ENCODE results near the gene PABPN1L. TPM values are rescaled to one million over a fixed set of nuclear protein-coding genes. Genes with fewer than 3 reads are reported as not detected.

The PABPN1L gene
- total and polyA plus RNA-seq, 2 of the 8 experiments (the other 6 are each of a cell fraction or from before 2014, with no cell fraction given): not detected

DNA sequence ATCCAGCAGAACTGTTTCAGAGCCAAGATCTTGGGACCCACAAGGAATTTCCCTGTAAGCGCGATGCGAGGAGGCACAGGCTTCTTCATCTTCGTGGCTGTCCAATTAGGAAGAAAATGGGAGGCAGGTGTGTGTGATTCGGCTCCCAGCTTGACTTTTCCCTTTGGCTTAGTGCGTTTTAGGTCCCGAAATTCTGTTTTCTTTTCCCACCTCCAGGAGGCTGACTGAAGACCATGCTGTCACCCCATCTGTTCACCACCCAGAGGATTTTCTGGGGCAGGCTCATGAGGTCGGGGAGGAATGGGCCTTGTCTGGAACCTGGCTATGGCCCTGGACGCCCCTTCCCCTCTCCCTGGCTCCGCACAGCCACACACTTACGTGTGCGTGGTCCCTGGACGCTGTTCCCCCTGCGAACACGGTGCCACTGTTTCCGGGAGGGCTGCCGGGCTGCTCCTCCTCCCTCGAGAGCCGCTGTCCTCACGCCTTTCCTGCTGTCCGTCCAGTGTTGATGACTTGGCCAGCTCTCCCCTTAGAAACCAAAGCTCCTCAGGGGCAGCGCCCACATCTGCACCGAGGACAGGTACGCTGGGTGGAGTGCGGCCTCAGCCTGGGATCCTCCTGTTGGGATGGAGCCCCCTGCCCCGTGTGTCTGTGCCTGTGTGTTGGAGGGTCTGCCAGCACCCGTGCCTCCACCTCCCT is 2.7 kb upstream of the PABPN1L start:
- CTCF ChIA-PET (ENCODE audit: partially characterized antibody): interaction anchor here (0.6 to 4.1 kb wide), 5 partner anchors 10 to 847 kb away, joined by 3 to 18 read pairs (median 4); no protein-coding TSS in a partner anchor
- TF ChIP-seq CEBPB (IDR thresholded peaks at IDR 0.05; ENCODE audit: low read depth, low read length) (no peak), SRF (IDR thresholded peaks at IDR 0.05; ENCODE audit: low read depth, low read length) (no peak), GTF2F1 (IDR thresholded peaks at IDR 0.05; ENCODE audit: borderline replicate concordance, low read depth, low read length) (no peak), YY1 (IDR thresholded peaks at IDR 0.05; ENCODE audit: low read depth, low read length) (no peak), PHF8 (conservative IDR thresholded peaks at IDR 0.05; ENCODE audit: low read depth, low read length) (no peak), SP4 (IDR thresholded peaks at IDR 0.05; ENCODE audit: low read length) (no peak), CBX8 (IDR thresholded peaks at IDR 0.05; ENCODE audit: borderline replicate concordance, low read depth, low read length) (no peak), KDM5A (IDR thresholded peaks at IDR 0.05; ENCODE audit: low read length) (no peak), SIRT6 (IDR thresholded peaks at IDR 0.05; ENCODE audit: low read length) (no peak), TAF7 (optimal IDR thresholded peaks at IDR 0.05; ENCODE audit: borderline replicate concordance, low read depth, low read length) (no peak), MAFK (IDR thresholded peaks at IDR 0.05; ENCODE audit: low read depth, low read length) (no peak), HDAC6 (IDR thresholded peaks at IDR 0.05; ENCODE audit: low read depth, low read length) (no peak), SIX5 (IDR thresholded peaks at IDR 0.05; ENCODE audit: low read depth, low read length) (no peak)

More for the DNA sequence above, 2.7 kb upstream of the PABPN1L start:
- no peak overlapping the region for H2BK12ac ChIP-seq (ENCODE audit: low read depth, low read length)
- no peak overlapping the region for H2BK20ac ChIP-seq (ENCODE audit: low read length)
- POLR2A ChIA-PET (ENCODE audit: partially characterized antibody): no interaction called here
- no peaks in the 10 kb centered on the region for H3K23me2 ChIP-seq (ENCODE audit: low read depth, low read length)
- H3K79me1 ChIP-seq (ENCODE audit: low read depth, low read length): no peaks in the 10 kb centered on the region
- no peak overlapping the region for H2AK5ac ChIP-seq (ENCODE audit: low read depth, low read length)
- no peaks in the 10 kb centered on the region for H3K9me3 ChIP-seq (ENCODE audit: insufficient read depth in 2 of 2, low read depth in 1 of 2, low read length in 1 of 2)
- no peaks in the 10 kb centered on the region for H3K79me2 ChIP-seq (ENCODE audit: control insufficient read depth in 1 of 2, insufficient read depth in 2 of 2, low read length in 2 of 2)
- no peaks in the 10 kb centered on the region for H3K36me3 ChIP-seq (ENCODE audit: control insufficient read depth in 2 of 4, insufficient read depth in 4 of 4, low read length in 3 of 4)
- H3K4ac ChIP-seq (replicated peaks; ENCODE audit: insufficient read length, low read depth, low read length): no peak overlapping the region
- no peak overlapping the region for H3K9ac ChIP-seq (replicated peaks in 1 of 4; ENCODE audit: extremely low read depth in 1 of 4, low read depth in 3 of 4, low read length in 3 of 4)
- H3K4me2 ChIP-seq (ENCODE audit: insufficient read depth in 1 of 2, low read depth in 2 of 2, low read length in 2 of 2): no peak overlapping the region
- H2BK15ac ChIP-seq (ENCODE audit: low read length): no peak overlapping the region
- H4K20me1 ChIP-seq (replicated peaks in 1 of 2; ENCODE audit: control insufficient read depth in 1 of 2, insufficient read depth in 2 of 2, low read length in 2 of 2): no peaks in the 10 kb centered on the region
- no peak overlapping the region for H4K5ac ChIP-seq (ENCODE audit: insufficient read length, low read depth, low read length)
- no peak overlapping the region for H4K91ac ChIP-seq (replicated peaks; ENCODE audit: insufficient read length, low read length)
- no peak overlapping the region for H3K18ac ChIP-seq (ENCODE audit: extremely low read depth, low read length)
- FAIRE-seq: no peak
- peak overlapping the region; percentile 81 for H4K8ac ChIP-seq (ENCODE audit: extremely low read depth, insufficient read depth, low read length)
- H3K4me1 ChIP-seq (replicated peaks in 1 of 4; ENCODE audit: control insufficient read depth in 3 of 4, insufficient read depth in 4 of 4, low read length in 3 of 4): no peaks in the 10 kb centered on the region; a peak in 1 of 7 replicates
- no peak overlapping the region for H3K56ac ChIP-seq (replicated peaks; ENCODE audit: insufficient read length, low read depth, low read length)
- no peak overlapping the region for H2BK5ac ChIP-seq (ENCODE audit: low read depth, low read length)
- no peak overlapping the region for H3K23ac ChIP-seq (ENCODE audit: insufficient read length)
- H3K27me3 ChIP-seq (replicated peaks in 1 of 4; ENCODE audit: control insufficient read depth in 3 of 4, extremely low read depth in 1 of 4, insufficient read depth in 3 of 4, low read length in 3 of 4): no peaks in the 10 kb centered on the region
- no peak overlapping the region for H2AFZ ChIP-seq (ENCODE audit: low read length)
- no peak overlapping the region for H2BK120ac ChIP-seq (replicated peaks; ENCODE audit: low read depth, low read length)
- no peak overlapping the region for H3K14ac ChIP-seq (ENCODE audit: insufficient read length)
- no peak for DNase-seq (ENCODE audit: low read depth in 1 of 2, low spot score in 2 of 2)
- H3K27ac ChIP-seq (ENCODE audit: low read depth, low read length): no peak overlapping the region
- 93% methylated on average over 27 of the region's 27 CpGs; no CpG with 5 or more reads in 1 of the 2 experiments for WGBS, 2 experiments (ENCODE audit: extremely low coverage in 1 of 2, insufficient coverage in 1 of 2, insufficient read length in 1 of 2, insufficient replicate concordance in 2 of 2, low coverage in 1 of 2, low lambda C conversion rate in 2 of 2, missing lambda C conversion rate in 1 of 2)
- H3K4me3 ChIP-seq (ENCODE audit: extremely low read depth in 1 of 4, insufficient read depth in 2 of 4, low read depth in 3 of 4, low read length in 4 of 4): no peak overlapping the region

Measured in H1 (cell line).